Retina (tissue), 1 donor: ENCODE data around the gene RGS4.

ENCODE experiments used
- DNase-seq: peaks from one replicate; pipeline ENCODE4 v3.0.0-alpha.2; 2016

RGS4 gene

DNA sequence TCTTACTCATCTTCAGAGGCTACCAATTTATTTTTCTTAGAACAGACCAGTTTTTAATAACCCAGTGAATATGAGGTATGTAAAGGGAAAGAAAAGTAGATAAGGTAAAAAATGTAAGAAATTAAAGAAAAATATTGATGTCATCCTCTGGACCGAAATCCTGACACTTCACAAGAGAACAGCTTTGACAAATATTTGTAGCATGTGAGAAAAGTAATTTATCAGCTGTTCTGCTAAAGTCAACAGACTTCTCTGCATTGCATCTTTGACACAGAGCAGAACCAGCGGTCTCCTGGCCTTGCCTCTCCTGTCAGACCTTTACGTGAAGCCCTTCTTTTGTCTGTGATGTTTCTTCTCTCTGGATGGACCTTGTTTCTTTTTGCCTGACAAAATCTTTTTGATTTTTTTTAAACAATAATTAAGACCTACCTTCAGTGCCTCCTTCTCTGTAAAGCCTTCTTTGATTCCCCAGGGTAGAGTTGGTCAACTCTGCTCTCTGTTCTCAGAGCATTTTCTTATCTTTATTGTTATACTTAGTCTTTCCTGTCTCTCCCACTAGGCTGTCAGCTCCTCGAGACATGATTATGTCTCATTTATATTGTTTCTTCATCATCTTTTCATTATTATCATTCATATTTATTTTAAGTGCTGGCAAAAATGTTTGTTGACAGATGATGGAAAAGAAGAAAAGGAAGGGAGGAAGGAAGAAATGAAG is 35.4 kb downstream of the RGS4 start:
- no peak for DNase-seq

DNA sequence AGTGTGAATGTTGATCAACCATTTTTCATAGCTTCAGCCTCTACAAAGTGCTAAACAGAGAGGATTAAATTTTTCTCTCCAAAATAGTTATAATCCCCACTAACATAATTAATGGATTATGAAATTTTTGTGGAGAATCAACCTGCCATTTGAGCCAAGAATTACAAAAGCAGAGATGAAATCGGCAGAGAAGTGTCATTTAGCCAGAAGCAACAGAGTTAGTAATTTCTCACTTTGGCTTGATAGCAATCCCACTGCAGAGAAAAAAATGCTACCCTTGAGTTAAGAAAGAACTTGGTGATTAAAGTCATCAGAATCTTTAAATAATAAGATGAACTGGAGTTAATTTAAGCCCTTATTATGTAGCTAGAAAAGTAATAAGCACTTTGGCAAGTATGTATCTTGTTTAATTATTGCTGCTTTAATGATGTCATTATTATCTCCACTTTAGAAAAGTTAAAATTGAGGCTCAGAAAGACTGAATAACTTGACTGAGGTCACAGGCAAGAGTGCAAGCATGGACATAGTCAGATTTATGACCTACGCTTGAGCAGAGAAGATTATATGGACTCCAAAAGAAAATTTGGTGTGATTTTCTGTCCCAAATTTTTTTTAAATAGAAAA is 37.3 kb downstream of the RGS4 start:
- no peak for DNase-seq

DNA sequence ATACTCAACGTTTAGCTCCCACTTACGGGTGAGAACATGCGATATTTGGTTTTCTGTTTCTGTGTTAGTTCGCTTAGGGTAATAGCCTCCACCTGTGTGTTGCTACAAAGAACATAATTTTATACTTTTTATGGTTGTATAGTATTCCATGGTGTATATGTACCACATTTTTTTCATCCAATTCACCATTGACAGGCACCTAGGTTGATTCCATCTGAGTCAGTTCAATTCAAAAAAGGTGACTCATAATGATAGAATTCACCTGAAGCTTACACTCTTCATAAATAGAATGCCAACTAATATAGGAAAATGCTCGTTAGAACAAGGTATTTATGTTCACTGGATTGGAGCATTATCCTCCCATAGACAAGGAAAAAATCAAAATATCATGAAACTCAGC is 38.5 kb downstream of the RGS4 start:
- no peak for DNase-seq

DNA sequence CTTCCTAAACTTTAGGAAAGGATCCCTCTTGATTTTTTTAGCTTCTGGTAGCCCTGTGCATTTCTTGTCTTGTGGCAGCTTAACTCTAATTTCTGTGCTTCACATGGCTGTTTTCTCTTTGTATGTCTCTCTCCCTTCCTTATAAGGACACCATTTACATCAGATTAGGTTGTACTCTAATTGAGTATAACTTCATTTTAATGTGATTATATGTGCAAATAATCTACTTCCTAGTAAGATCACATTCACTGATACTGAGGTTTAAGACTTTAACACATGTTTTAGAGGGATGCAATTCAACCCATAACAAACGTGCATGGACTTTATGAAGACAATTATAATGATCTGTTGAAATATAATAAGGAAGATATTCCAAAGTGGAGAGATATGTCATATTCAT is 46.7 kb downstream of the RGS4 start:
- no peak for DNase-seq

DNA sequence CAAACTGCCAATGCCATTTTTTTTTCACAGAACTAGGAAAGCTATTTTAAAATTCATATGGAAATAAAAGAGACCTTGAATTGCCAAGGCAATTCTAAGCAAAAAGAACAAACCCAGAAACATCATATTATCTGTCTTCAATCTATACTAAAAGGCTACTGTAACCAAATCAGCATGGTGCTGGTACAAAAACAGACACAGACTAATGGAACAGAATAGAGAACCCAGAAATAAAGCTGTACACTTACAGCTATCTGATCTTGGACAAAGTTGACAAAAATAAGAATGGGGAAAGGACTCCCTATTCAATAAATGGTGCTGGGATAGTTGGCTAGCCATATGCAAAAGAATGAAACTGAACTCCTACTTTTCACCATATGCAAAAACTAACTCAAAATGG is 50.5 kb downstream of the RGS4 start:
- DNase-seq: no peak

DNA sequence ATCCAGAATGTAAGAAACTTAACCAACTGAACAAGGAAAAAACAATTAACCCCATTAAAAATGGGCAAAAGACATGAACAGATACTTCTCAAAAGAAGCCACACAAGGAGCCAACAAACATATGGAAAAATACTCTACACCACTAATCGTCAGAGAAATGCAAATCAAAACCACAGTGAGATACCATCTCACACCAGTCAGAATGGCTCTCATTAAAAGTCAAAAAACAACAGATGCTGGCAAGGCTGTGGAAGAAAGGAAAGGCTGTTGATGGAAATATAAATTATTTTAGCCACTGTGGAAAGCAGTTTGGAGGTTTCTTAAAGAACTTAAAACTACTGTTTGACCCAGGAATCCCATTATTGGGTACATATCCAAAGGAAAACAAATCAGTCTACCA is 51.2 kb downstream of the RGS4 start:
- no peak for DNase-seq

DNA sequence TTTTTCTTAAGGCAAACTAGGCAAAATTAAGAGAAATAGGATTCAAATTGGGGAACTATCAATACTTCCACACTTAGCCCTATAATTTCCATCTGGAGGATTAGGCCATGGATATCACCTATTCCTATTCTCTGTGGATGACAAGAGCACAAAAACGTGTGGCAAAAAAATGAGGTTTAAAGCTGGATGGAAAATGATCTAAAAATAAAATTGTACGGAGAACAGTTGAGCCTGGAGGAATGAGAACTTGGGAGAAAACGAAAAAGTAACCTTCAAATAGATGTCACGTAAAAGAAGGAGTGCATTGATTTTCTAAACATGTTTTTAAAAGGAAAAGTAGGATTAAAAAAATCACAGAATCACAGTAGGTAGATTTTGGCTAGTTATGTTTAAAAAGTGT is 55.7 kb downstream of the RGS4 start:
- DNase-seq: no peak
